Femur (tissue), 1 donor: Measurements from ENCODE around the gene LPCAT1.
"Not testable (repeated sequence)": the region's sequence is repeated elsewhere in the genome, so short reads cannot be mapped to it uniquely, and the experiment has no call there.

ENCODE experiments used
- DNase-seq: peaks from one replicate; pipeline ENCODE4 v3.0.0-alpha.2; 2017

The LPCAT1 gene

DNA sequence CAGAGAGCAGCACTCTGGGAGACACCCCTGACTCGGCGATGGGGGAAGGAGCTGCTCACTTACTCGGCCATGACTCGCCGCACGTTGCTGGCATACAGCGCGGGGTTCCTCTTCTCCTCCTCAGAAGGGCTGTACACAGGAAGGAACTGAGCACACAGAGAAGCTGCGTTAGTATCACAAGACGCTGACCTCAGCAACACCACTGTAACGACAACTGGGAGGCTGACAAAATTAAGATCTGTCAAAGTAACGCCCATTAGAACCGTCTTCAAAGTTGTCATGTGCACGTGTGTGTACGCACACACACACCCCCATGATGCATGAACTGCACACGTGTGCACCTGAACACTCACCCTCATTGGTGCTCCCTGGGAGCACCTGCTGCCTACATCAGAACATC is 46.4 kb downstream of the LPCAT1 start:
- peak; percentile 55 for DNase-seq

DNA sequence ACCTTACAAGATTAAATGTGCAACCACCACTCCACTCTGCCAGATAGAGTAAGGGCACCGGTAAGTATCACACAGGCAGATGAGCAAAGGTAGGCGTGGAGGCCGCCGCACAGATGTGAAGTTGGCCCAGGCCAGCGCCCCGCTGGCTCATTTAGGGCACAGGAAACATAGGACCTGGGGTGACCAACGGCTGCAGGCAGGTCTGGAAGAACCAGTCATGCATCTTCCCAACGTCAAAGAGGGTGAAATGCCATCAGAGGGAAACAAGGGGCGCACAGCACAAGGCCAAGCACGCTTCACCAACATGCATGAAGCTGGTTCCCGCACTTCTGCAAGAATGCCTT is 46.8 kb downstream of the LPCAT1 start:
- DNase-seq: no peak

GRCh38 chr5:1476181-1476966 is 47.4 kb downstream of the LPCAT1 start:
- DNase-seq: no peak

GRCh38 chr5:1475544-1475900 is 48.2 kb downstream of the LPCAT1 start:
- DNase-seq: not testable (repeated sequence)

DNA sequence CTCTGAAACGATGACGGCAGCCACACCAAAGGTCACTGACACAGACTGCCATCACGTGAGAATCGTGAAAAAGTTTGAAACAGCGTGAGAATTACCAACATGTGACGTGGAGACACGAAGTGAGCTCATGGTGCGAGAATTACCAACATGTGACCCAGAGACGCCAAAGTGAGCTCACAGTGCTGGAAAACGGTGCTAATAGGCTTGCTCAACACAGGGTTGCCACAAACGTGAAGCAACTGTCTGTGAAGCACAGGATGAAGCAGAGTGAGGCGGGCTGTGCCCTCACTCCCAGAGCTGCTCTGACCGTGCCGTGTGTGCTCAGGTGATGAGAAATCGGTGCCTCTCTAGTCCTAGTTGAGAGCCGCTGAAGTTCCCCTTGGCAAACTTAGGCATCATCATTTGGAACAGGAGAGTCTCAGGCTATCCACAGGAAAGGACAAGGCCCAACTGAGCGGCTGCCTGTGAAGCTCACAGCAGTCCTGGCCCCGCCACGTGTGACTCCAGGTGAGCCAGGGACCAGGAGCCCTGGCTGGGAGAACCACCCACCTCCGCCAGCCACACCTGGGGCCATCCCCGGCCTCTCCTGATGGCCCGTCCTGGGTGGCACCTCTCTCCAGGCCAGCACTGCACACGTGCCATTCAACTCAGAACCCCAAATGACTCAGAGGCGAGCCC is 48.8 kb downstream of the LPCAT1 start:
- DNase-seq: peak; percentile 41

GRCh38 chr5:1474183-1474839 is 49.4 kb downstream of the LPCAT1 start:
- DNase-seq: peak; percentile 20

GRCh38 chr5:1473746-1474145 is 50.0 kb downstream of the LPCAT1 start:
- DNase-seq: peak; percentile 12

- DNase-seq: peak; percentile 15
Measured at GRCh38 chr5:1472964-1473628, 50.7 kb downstream of the LPCAT1 start.

DNA sequence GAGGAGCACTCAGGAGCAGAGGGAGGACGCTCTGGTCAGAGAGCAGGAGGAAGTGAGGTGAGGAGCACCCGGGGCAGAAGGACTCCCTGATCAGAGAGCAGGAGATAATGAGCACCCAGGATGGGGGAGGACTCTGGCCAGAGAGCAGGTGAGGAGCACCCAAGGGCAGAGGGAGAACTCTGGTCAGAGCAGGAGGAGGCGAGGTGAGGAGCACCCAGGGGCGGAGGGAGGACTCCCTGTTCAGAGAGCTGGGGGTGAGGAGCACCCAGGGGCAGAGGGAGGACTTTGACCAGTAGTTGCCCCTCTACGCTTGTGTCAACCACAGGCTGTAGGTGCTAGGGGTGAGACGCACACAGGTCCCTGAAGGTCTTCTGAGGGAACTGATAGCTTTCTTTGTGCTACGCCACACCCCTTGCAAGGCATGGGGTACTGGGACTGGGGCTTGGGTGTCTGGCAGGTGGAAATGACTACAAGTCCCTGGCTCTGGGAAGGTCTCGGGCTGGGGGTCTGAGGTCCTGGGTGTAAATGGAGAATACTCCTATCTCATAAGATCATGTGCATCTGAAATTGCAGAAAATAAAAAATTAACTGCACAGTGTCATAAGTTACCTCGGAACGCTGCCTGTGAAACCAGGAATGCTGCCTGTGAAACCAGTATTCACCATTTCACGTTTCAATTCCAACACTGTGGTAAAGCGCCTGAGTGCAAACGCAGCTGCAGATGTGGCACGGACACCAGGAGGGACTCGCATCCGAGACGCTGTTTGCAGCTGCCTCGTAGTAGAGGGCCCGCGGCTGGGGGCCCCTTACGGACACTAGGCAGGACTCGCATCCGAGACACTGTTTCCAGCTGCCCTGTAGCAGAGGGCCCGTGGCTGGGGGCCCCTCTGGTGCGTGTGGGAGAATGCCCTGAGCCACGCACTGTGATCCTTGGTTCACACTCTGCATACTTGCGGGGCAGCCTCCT is 51.5 kb downstream of the LPCAT1 start:
- peak; percentile 13 for DNase-seq

DNA sequence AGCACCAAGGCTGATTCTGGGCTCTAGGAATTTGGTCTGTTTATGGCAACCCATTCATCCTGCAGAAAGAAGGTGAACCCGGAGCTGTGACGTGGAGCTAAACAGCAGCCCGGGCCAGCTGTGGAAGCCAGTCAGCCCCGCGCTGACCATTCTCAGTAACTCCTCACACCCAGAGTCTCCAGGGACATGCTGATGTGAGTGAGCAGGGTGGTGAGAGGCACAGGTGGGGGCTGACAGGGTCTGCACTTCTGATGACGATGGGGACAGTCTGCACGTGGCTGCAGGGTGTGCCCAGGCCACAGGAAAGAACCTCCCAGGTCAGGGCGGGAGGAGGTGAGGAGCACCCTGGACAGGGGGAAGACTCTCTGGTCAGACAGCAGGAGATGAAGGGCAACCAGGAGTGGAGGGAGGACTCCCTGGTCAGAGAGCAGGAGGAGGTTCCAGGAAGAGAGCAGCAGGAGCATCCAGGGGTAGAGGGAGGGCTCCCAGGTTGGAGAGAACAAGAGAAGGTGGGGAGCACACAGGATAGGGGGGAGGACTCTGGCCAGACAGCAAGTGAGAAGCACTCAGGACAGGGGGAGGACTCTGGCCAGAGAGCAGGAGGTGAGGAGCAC is 52.4 kb downstream of the LPCAT1 start:
- DNase-seq: peak; percentile 10

DNA sequence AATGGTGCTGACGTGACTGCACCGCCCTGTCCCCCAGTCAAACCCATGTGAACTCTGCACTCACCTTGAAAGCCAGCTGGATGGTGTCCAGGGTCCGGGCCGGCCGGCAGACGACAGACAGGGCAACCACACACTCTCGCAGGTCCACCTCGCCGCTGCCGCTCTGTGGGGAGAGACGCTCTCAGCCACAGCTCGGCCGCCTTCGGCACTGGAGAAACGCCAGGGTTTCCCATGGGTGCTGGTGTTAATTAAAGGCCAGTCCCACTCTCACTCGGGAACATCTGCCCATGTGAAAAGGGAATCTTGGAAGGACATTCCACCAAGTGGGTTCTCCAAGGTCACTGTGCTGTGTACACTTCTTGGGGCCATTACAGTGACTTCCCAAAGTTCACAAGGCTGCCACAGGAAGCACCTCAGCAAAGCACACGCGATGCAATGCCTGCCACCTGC is 53.0 kb downstream of the LPCAT1 start:
- peak; percentile 18 for DNase-seq

DNA sequence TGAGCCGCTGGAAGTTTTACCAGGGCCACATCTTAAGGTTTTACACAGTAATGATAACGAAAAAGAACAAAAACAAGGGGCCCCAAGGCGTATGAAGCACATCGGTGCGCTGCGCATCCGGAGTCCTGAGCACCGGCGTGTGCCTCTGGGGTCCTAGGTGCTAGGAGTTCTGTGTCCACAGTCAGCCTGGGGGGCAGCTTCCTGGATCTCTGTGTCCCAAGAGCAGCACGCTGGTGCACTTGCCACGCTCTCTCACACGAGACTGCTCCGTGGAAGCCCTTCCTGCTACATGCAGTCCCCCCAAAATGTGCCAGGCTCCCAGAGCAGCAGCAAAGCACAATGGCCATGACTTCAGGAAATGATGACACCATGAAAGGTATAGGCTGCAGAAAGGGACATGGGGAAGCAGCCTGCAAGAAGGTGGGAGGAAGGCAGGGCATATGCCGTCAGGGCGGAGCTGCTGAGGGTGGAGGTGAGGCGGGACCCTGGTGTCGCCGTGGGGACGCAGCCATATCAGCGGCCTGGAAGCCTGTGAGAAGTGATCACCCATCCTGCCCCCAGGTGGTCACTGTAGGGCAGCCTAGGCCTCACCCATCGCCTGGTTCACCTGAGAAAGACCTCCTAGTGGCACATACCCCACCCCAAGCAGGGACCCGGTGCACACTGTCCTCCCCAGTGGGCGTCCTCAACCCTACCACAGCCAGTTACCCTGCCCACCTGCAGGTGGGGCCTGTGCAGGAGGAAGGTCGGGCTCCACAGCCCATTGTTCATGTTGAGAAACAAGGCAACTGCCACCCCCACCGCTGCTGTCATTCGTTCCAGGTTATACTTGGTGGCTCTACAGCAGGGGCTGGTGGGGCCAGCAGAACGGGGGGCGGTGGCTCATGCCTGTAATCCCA is 54.9 kb downstream of the LPCAT1 start:
- peak; percentile 22 for DNase-seq

- peak; percentile 22 for DNase-seq
Measured at GRCh38 chr5:1468247-1468612, 55.5 kb downstream of the LPCAT1 start.

DNA sequence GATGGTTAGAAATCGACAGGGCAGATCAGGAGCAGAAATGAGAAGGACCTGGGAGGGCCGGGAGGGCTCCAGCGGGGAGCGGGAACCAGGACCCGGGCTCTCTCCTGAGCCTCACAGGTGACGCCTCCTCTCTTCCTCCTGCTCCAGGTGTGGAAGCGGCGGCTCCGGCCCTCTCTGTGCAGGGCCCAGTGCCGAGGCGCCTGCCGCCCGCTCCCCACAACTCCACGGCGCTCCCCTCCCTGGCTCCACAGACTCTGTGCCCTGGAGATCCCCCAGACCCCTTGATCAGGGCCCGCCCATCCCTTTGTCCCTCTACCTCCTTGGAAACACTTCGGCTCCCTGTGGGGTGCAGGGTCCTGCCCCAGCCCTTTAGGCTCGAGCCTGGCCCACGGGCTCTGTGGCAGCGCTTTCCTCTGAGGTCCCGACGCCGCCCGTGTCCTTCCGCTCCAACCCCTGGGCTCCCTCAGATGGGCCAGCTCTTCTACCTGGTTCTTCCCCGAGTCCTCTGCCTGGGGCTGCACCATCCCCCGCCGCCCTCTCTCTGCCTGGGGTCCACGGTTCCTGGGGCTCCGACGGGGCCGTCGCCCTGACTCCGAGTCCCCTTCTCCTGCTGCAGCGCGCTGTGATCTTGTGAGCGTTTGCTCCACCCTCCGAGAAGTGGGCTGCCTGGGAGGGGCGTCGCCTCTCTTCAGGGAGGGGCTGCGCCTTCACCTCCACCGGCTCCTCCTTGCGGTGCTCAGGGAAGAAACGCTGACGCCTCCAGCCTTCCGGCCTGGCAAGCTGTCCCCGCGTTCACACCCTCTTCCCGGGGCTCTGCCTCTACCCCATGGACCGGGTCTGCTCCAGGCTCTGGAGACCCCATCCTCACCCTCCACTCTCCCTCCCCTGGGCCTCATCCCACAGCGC is 56.2 kb downstream of the LPCAT1 start:
- DNase-seq: peak; percentile 17

DNA sequence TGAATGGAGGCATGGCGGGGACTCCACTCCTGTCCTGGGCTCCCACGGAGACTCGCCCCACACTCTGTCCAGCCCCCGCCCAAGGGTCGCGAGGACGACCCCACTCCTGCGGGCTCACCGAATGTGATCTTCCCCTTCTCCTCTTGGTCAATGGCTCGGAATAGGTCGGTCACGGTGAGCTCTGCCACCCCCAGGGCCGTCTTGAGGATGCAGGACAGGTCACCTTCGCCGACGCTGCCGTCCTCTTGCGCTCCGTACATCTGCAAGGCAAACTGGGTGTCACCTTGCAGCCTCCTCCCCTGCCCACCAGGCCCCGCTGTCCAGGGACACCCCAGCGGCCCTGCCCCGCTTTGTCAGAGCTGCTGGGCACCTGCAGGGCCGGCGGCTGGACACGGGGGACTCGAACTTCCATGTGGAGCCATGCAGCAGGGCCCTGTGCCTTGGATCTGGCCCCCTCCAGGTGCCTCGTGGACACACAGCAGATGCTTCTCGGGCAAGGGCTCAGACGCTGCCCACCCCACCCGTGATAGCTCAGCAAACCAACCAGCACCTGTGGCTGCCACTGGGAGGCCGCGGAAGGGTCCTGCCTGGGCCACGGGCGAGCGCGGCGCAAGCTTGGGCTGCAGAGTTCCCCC is 57.0 kb downstream of the LPCAT1 start:
- peak; percentile 17 for DNase-seq

- DNase-seq: peak; percentile 8
Measured at GRCh38 chr5:1465966-1466471, 57.7 kb downstream of the LPCAT1 start.

DNA sequence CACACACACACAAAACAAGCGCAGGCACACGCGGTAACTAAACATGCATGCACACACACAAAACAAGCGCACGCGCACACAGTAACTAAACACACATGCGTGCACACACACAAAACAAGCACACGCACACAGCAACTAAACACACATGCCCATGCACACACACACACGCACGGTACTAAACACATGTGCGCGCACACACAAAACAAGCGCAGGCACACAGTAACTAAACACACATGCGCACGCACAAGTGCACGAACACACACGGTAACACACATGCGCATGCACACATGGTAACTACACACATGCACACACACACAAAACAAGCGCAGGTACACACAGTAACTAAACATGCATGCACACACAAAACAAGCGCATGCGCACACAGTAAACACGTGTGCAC is 58.6 kb downstream of the LPCAT1 start:
- peak; percentile 7 for DNase-seq

DNA sequence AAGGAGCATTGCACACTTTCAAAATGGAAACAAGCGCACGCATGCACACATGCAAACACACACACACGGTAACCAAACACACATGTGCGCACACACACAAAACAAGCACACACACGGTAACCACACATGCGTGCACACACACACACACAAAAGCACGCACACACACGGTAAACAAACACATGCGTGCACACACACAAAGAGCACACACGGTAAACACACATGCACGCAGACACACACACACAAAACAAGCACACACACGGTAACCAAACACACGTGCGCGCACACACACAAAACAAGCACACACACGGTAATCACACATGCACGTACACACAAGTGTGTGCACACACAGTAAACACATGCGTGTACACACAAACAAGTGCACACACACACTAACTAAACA is 59.2 kb downstream of the LPCAT1 start:
- peak; percentile 8 for DNase-seq

- peak; percentile 14 for DNase-seq
Measured at GRCh38 chr5:1464096-1464446, 59.7 kb downstream of the LPCAT1 start.
